Keratinocyte (primary cell): ENCODE data around the gene SOX15. TPM values are rescaled to one million over a fixed set of nuclear protein-coding genes. Genes with fewer than 3 reads are reported as not detected.

Experiments
- DNase-seq: peaks from one replicate; pipeline ENCODE4 v3.0.0-alpha.2; 2011; ENCODE audit warnings: low read depth, missing footprints, low spot score
- FAIRE-seq: peaks from 2 replicates; lab custom pipeline; 2011; peaks lifted over from hg19 to GRCh38; lab: Jason Lieb, UNC
- H2AFZ ChIP-seq: 2 replicates; pipeline ENCODE4 v1.6.0; 2012; ENCODE audit warnings: low read length, control low read depth, inconsistent platforms; ENCODE audit not compliant: control insufficient read depth
- H3K27ac ChIP-seq: 2 replicates; pipeline ENCODE4 v1.5.1; 2011; ENCODE audit warnings: low read length; ENCODE audit not compliant: control insufficient read depth, insufficient read depth
- H3K27me3 ChIP-seq: 3 replicates; pipeline ENCODE4 v1.6.0; 2011; ENCODE audit warnings: low read length; ENCODE audit not compliant: control insufficient read depth, insufficient read depth; ENCODE audit errors: extremely low read depth
- H3K36me3 ChIP-seq, 2 experiments: 2 replicates in 1 of 2; 3 replicates in 1 of 2; pipeline ENCODE4 v1.5.1; 2011; ENCODE audit warnings: low read length in 2 of 2, mild to moderate bottlenecking in 1 of 2; ENCODE audit not compliant: control insufficient read depth in 2 of 2, insufficient read depth in 2 of 2; ENCODE audit errors: extremely low read depth in 1 of 2
- H3K4me1 ChIP-seq: 3 replicates; pipeline ENCODE4 v1.5.1; 2011; ENCODE audit warnings: low read length; ENCODE audit not compliant: control insufficient read depth, insufficient read depth; ENCODE audit errors: extremely low read depth
- H3K4me2 ChIP-seq: 3 replicates; pipeline ENCODE4 v1.6.0; 2011; ENCODE audit warnings: low read depth, low read length; ENCODE audit not compliant: control insufficient read depth, insufficient read depth; ENCODE audit errors: extremely low read depth
- H3K4me3 ChIP-seq, 3 experiments: fragments of 200-600 bp in 1 of 3; sonication (generic) in 1 of 3; 2 replicates in 2 of 3; 3 replicates in 1 of 3; pipeline ENCODE4 v1.5.1; 2011 to 2016; ENCODE audit warnings: low read length in 3 of 3, mild to moderate bottlenecking in 3 of 3, control low read depth in 2 of 3, inconsistent platforms in 1 of 3, low read depth in 1 of 3, mixed read lengths in 1 of 3, mixed run types in 1 of 3, moderate library complexity in 1 of 3; ENCODE audit not compliant: control insufficient read depth in 2 of 3, insufficient read depth in 2 of 3; ENCODE audit errors: extremely low read depth in 1 of 3
- H3K79me2 ChIP-seq: 2 replicates; pipeline ENCODE4 v1.6.0; 2012; ENCODE audit warnings: low read length; ENCODE audit not compliant: control insufficient read depth, insufficient read depth
- H3K9ac ChIP-seq: 3 replicates; pipeline ENCODE4 v1.6.0; 2011; ENCODE audit warnings: low read length; ENCODE audit not compliant: control insufficient read depth, insufficient read depth; ENCODE audit errors: extremely low read depth
- H3K9me1 ChIP-seq: 3 replicates; pipeline ENCODE4 v1.6.0; 2011; ENCODE audit warnings: low read length; ENCODE audit not compliant: control insufficient read depth, insufficient read depth; ENCODE audit errors: extremely low read depth
- H3K9me3 ChIP-seq: 2 replicates; pipeline ENCODE4 v1.5.1; 2012; ENCODE audit warnings: low read depth, low read length; ENCODE audit not compliant: control insufficient read depth
- H4K20me1 ChIP-seq: 3 replicates; pipeline ENCODE4 v1.6.0; 2011; ENCODE audit warnings: low read length; ENCODE audit not compliant: control insufficient read depth, insufficient read depth; ENCODE audit errors: extremely low read depth
- CTCF ChIP-seq, 3 experiments: IDR thresholded peaks in 1 of 3; conservative IDR thresholded peaks in 1 of 3; optimal IDR thresholded peaks in 1 of 3; 2 replicates in 2 of 3; 3 replicates in 1 of 3; pipeline versions ENCODE3 to v1.5.1; 2011; ENCODE audit warnings: low read length in 3 of 3, mild to moderate bottlenecking in 3 of 3, moderate library complexity in 2 of 3, control low read depth in 1 of 3, inconsistent platforms in 1 of 3; ENCODE audit not compliant: insufficient read depth in 2 of 3; ENCODE audit errors: extremely low read depth in 1 of 3
- EZH2 ChIP-seq: IDR thresholded peaks from one replicate; pipeline ENCODE4 v1.6.1; 2012; ENCODE audit warnings: inconsistent platforms, mild to moderate bottlenecking, low read length, moderate library complexity
- dilution Hi-C: fragments of 300-500 bp; cut with MboI; formaldehyde crosslinking; loops from one replicate; pipeline ENCODE4 v1.7.0; 2020; ENCODE audit warnings: low sequenced_read_pairs; ENCODE audit not compliant: extremely low pct_ligation_motif_present
- polyA plus RNA-seq, 5 experiments: library from polyadenylated mRNA; depleted of rRNA in 3 of 5; stranded (reverse) in 3 of 5; stranded (forward) in 1 of 5; unstranded in 1 of 5; fragments of >200 nt; gene quantifications; 1 replicate in 1 of 5; 2 replicates in 3 of 5; 3 replicates in 1 of 5; pipeline versions ENCODE4 v1.2.1 to v1.2.3, GENCODE V29; 2011 to 2012; ENCODE audit warnings: missing spikeins in 2 of 5, low read depth in 1 of 5, low replicate concordance in 1 of 5

SOX15 gene
- polyA plus RNA-seq, 1 donor (not counting 4 experiments of a cell fraction or from before 2014, with no cell fraction given), result 86.2 TPM

GRCh38 chr17:7583253-7584109 lies 6.4 kb downstream of the SOX15 start, which contains the start of gene MPDU1:
TSS of gene MPDU1 (plus strand) at chr17:7583852. CDS start at chr17:7583863, 11 bp downstream.
- H3K9me3 ChIP-seq, result no peaks in the 10 kb centered on the region
- FAIRE-seq, result no peak
- H3K36me3 ChIP-seq, result peaks cover 14 to 31% of the 10 kb centered on the region in 2 experiments
- peak within 1 kb of the TSS; percentile 99 for H3K27ac ChIP-seq
- no peak for DNase-seq
- H3K4me3 ChIP-seq, result peak within 1 kb of the TSS; percentile 47 to 94 (median 65)
- H3K27me3 ChIP-seq, result no peaks in the 10 kb centered on the region
- no peak for TF ChIP-seq EZH2
- TF ChIP-seq CTCF (optimal IDR thresholded peaks at IDR 0.05 in 1 of 3, IDR thresholded peaks at IDR 0.05 in 1 of 3, conservative IDR thresholded peaks at IDR 0.05 in 1 of 3; ENCODE audit: extremely low read depth in 1 of 3, insufficient read depth in 2 of 3, low read length in 3 of 3), result no peak
- peaks cover 3% of the 10 kb centered on the region for H3K9me1 ChIP-seq
- H3K4me1 ChIP-seq, result peaks cover 50% of the 10 kb centered on the region
- H2AFZ ChIP-seq, result peak within 1 kb of the TSS; percentile 100
- H3K4me2 ChIP-seq, result peak within 1 kb of the TSS; percentile 93
- peaks cover 42% of the 10 kb centered on the region for H3K79me2 ChIP-seq
- peaks cover 9% of the 10 kb centered on the region for H4K20me1 ChIP-seq
- dilution Hi-C loops, result no loop called here
- H3K9ac ChIP-seq, result peak within 1 kb of the TSS; percentile 99

- peaks cover 36% of the 10 kb centered on the region for H3K79me2 ChIP-seq
- TF ChIP-seq CTCF (optimal IDR thresholded peaks at IDR 0.05 in 1 of 3, IDR thresholded peaks at IDR 0.05 in 1 of 3, conservative IDR thresholded peaks at IDR 0.05 in 1 of 3; ENCODE audit: extremely low read depth in 1 of 3, insufficient read depth in 2 of 3, low read length in 3 of 3) (no peak), EZH2 (no peak)
- dilution Hi-C loops, result no loop called here
- peaks cover 14 to 34% of the 10 kb centered on the region in 2 experiments for H3K36me3 ChIP-seq
- peak overlapping the region; percentile 99 for H3K27ac ChIP-seq
- H3K4me1 ChIP-seq, result peaks cover 48% of the 10 kb centered on the region
- H4K20me1 ChIP-seq, result peaks cover 16% of the 10 kb centered on the region
- DNase-seq, result no peak
- H3K9me3 ChIP-seq, result no peaks in the 10 kb centered on the region
- peak overlapping the region; percentile 99 for H3K9ac ChIP-seq
- no peak for FAIRE-seq
- peak overlapping the region; percentile 93 for H3K4me2 ChIP-seq
- no peak overlapping the region for H2AFZ ChIP-seq
- H3K4me3 ChIP-seq, result peak overlapping the region in 1 of 3 experiments; percentile 65
- peaks cover 3% of the 10 kb centered on the region for H3K9me1 ChIP-seq
- no peaks in the 10 kb centered on the region for H3K27me3 ChIP-seq
Observed at GRCh38 chr17:7582396-7583252, 7.3 kb downstream of the SOX15 start.
